ENCODE results near the gene RNF113B. TPM values are rescaled to one million over a fixed set of nuclear protein-coding genes. Genes with fewer than 3 reads are reported as not detected.

RNF113B gene
- total and polyA plus RNA-seq, 2 experiments from 2014 or later: 0.19 TPM; not detected in 1

DNA sequence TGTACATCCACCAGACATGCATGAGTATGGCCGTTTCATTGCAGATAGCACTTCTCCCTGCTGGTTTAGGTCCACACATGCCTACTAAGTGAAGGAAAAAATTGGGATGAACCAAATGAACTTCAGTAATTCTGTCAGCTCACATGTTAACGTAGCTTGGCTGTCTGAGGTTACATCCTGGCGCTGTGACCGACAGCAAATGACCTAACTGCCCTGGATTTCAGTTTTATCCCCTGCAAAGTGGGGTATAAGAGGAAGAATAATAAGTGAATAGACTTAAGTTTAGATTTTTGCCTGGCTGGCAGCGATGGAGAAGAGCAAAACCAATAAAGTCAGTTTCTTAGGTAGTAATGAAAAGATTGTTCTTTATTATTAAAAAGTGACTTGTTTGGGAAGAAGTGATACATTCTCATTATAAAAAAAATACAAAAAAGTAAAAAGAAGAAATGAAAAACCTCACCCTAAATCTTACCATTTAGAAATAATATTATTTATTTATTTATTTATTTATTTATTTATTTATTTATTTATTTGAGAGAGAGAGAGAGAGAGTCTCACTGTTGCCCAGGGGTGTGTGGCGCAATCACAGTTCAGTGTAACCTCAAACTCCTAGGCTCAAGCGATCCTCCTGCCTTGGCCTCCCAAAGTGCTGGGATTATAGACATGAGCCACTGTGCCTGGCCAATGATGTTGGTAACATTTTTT, 4.2 kb upstream of the RNF113B start (continued):
- TF ChIP-seq, protein P1, sequence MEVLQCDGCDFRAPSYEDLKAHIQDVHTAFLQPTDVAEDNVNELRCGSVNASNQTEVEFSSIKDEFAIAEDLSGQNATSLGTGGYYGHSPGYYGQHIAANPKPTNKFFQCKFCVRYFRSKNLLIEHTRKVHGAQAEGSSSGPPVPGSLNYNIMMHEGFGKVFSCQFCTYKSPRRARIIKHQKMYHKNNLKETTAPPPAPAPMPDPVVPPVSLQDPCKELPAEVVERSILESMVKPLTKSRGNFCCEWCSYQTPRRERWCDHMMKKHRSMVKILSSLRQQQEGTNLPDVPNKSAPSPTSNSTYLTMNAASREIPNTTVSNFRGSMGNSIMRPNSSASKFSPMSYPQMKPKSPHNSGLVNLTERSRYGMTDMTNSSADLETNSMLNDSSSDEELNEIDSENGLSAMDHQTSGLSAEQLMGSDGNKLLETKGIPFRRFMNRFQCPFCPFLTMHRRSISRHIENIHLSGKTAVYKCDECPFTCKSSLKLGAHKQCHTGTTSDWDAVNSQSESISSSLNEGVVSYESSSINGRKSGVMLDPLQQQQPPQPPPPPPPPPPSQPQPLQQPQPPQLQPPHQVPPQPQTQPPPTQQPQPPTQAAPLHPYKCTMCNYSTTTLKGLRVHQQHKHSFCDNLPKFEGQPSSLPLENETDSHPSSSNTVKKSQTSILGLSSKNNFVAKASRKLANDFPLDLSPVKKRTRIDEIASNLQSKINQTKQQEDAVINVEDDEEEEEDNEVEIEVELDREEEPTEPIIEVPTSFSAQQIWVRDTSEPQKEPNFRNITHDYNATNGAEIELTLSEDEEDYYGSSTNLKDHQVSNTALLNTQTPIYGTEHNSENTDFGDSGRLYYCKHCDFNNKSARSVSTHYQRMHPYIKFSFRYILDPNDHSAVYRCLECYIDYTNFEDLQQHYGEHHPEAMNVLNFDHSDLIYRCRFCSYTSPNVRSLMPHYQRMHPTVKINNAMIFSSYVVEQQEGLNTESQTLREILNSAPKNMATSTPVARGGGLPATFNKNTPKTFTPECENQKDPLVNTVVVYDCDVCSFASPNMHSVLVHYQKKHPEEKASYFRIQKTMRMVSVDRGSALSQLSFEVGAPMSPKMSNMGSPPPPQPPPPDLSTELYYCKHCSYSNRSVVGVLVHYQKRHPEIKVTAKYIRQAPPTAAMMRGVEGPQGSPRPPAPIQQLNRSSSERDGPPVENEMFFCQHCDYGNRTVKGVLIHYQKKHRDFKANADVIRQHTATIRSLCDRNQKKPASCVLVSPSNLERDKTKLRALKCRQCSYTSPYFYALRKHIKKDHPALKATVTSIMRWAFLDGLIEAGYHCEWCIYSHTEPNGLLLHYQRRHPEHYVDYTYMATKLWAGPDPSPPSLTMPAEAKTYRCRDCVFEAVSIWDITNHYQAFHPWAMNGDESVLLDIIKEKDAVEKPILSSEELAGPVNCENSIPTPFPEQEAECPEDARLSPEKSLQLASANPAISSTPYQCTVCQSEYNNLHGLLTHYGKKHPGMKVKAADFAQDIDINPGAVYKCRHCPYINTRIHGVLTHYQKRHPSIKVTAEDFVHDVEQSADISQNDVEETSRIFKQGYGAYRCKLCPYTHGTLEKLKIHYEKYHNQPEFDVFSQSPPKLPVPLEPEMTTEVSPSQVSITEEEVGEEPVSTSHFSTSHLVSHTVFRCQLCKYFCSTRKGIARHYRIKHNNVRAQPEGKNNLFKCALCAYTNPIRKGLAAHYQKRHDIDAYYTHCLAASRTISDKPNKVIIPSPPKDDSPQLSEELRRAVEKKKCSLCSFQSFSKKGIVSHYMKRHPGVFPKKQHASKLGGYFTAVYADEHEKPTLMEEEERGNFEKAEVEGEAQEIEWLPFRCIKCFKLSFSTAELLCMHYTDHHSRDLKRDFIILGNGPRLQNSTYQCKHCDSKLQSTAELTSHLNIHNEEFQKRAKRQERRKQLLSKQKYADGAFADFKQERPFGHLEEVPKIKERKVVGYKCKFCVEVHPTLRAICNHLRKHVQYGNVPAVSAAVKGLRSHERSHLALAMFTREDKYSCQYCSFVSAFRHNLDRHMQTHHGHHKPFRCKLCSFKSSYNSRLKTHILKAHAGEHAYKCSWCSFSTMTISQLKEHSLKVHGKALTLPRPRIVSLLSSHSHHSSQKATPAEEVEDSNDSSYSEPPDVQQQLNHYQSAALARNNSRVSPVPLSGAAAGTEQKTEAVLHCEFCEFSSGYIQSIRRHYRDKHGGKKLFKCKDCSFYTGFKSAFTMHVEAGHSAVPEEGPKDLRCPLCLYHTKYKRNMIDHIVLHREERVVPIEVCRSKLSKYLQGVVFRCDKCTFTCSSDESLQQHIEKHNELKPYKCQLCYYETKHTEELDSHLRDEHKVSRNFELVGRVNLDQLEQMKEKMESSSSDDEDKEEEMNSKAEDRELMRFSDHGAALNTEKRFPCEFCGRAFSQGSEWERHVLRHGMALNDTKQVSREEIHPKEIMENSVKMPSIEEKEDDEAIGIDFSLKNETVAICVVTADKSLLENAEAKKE (CRISPR knock-in tag; IDR thresholded peaks at IDR 0.05): no peak
- TF ChIP-seq POLR2AphosphoS5 (IDR thresholded peaks at IDR 0.05; ENCODE audit: low read depth) (no peak), ZNF331 (CRISPR knock-in tag; IDR thresholded peaks at IDR 0.05; ENCODE audit: low read depth) (no peak), CREB1 (CRISPR knock-in tag; IDR thresholded peaks at IDR 0.05; ENCODE audit: low read depth) (no peak), JUNB (IDR thresholded peaks at IDR 0.05; ENCODE audit: unreplicated experiment) (no peak)

DNA sequence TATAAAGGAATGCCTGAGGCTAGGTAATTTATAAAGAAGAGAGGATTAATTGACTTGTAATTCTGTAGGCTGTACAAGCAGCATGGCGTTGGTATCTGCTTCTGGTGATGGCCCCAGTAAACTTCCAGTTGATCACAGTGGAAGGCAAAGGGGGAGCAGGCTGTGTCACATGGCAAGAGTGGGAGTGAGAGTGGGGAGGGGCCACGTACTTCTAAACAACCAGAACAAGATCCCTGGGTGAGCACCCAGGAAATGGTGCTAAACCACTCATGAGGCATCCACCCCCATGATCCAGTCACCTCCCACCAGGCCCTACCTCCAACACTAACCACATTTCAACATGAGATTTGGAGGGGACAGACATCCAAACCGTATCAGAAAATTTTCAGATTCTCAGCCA, 3.0 kb upstream of the RNF113B start:
- H3K4me3 Mint-ChIP-seq: no peak overlapping the region
- Histone ChIP-seq H3K27me3 (ENCODE audit: insufficient read depth) (no peaks in the 10 kb centered on the region), H3K4me1 (ENCODE audit: insufficient read depth) (peaks cover 27% of the 10 kb centered on the region), H3K36me3 (ENCODE audit: insufficient read depth) (no peaks in the 10 kb centered on the region), H3K9me2 (ENCODE audit: insufficient read depth) (peaks cover 6% of the 10 kb centered on the region; the same call in 1 of the 2 replicates), H3K4me2 (no peak overlapping the region), H3F3A (replicated peaks; ENCODE audit: low read depth) (no peaks in the 10 kb centered on the region), H4K20me1 (replicated peaks; ENCODE audit: insufficient read depth) (no peaks in the 10 kb centered on the region), H3K79me2 (replicated peaks; ENCODE audit: insufficient read depth) (peaks cover 88% of the 10 kb centered on the region), H3K4me3 (no peak overlapping the region), H2AFZ (no peak overlapping the region), H3K27ac (ENCODE audit: low read depth) (no peak overlapping the region)
- no peak for TF ChIP-seq ZNF114 (CRISPR knock-in tag; IDR thresholded peaks at IDR 0.05)
- peaks cover 39% of the 10 kb centered on the region for H3K4me1 Mint-ChIP-seq
- H3K27ac Mint-ChIP-seq: no peak overlapping the region
- ATAC-seq: no peak
- no peaks in the 10 kb centered on the region; the same call in 2 of the 3 replicates for H3K9me3 Mint-ChIP-seq
- no peak for DNase-seq (ENCODE audit: low spot score)
- H3K36me3 Mint-ChIP-seq (ENCODE audit: low read depth): peaks cover 20% of the 10 kb centered on the region
- H3K27me3 Mint-ChIP-seq (ENCODE audit: insufficient read depth, low read depth, poor library complexity): peaks cover 2% of the 10 kb centered on the region
